HG03064 (cell line): ENCODE data around the gene B4GALT2.

Experiments
- ATAC-seq: cut with Tn5 transposase; IDR thresholded peaks from one replicate; pipeline ENCODE4 v1.9.1; 2021; ENCODE audit warnings: low read depth; ENCODE audit not compliant: unreplicated experiment

Gene B4GALT2

DNA sequence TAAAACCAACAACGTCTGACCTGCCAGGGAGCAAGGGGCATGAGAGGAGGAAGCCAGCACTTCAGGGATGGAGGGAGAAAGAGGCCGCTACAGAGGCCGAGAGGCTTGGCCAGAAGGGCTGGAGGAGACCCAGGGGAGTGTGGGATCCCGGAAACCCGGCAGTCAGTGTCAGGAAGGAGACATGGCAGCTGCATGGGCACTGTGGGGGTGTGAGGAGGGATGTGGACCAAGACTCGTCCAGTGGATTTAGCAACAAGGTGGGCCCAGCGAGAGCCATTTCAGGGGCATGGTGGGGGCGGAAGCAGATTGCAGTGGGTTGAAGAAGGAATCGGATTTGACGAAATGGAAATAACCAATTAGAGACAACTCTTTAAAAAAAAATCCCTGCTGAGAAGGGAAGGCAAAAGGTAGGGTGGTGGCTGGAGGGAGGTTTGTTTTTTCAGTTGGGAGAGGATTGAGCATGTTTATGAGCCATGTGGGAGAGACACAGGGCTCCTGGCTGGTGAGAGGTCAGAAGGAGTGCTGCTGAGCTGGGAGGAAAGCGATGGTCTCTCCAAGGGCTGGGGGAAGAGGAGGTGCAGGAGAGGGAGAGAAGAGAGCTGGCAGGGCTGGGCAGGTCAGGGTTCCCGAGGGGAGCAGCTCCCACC is 4.4 kb downstream of the B4GALT2 start:
- no peak for ATAC-seq

- no peak for ATAC-seq
Measured at GRCh38 chr1:43984855-43985254, 5.8 kb downstream of the B4GALT2 start.

DNA sequence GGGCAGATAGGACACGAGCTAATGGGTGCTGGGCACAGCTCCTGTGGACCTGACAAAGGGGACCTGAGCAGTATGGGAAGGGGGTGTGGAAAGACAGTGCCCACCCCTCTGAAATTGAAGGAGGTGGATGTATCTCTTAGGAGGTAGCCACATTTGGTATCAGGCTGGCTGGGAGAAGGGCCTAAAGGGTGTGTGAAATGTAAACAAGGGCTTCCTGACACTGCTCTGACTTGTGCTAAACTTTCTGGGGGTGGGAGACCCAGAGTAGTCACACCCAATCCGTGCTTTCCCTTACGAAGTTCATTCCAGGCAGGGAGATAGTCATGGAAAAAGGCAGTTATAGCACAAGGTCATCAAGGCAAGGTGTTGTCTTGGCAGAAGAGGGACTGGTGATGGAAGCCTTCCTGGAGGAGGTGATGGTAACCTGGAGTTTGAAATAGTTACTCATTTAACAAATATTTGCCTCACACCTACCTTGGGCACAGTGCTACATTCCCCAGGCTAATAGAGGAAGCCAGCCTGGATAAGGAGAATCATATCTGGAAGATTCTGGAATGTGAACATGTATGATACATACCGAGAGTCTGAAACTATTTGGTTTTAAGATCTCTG is 7.1 kb downstream of the B4GALT2 start:
- no peak for ATAC-seq

GRCh38 chr1:43986712-43987111 is 7.7 kb downstream of the B4GALT2 start:
- ATAC-seq: no peak

DNA sequence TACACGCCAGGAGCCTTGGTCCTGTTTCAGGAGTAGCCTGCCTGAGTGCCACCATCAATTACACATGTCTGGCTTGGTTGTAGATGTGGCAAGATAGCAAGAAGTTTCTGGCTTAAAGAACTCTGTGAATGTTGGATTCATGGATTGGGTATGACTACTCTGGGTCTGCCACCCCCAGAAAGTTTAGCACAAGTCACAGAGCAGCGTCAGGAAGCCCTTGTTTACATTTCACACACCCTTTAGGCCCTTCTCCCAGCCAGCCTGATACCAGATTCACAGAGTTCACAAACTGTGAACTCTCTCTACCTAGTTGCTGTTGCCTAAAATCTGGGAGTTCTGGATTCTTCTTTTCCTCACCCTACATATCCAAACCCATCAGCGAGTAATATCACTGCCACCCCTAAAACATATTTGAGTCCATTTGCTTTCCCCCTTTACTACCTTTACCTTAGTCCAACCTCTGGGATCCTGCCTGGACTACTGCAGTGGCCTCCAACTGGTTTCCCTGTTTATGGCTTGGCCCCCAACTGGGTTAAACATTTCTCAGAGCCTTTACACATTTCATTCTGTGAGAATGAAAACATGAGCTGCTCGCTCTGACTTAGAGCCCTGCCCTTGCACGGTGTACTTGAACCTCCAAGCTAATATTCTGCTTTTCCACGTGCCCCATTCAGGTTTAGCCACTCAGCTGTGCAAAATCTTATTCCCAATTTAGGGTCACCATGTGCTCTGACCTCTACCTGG is 8.3 kb downstream of the B4GALT2 start:
- no peak for ATAC-seq

DNA sequence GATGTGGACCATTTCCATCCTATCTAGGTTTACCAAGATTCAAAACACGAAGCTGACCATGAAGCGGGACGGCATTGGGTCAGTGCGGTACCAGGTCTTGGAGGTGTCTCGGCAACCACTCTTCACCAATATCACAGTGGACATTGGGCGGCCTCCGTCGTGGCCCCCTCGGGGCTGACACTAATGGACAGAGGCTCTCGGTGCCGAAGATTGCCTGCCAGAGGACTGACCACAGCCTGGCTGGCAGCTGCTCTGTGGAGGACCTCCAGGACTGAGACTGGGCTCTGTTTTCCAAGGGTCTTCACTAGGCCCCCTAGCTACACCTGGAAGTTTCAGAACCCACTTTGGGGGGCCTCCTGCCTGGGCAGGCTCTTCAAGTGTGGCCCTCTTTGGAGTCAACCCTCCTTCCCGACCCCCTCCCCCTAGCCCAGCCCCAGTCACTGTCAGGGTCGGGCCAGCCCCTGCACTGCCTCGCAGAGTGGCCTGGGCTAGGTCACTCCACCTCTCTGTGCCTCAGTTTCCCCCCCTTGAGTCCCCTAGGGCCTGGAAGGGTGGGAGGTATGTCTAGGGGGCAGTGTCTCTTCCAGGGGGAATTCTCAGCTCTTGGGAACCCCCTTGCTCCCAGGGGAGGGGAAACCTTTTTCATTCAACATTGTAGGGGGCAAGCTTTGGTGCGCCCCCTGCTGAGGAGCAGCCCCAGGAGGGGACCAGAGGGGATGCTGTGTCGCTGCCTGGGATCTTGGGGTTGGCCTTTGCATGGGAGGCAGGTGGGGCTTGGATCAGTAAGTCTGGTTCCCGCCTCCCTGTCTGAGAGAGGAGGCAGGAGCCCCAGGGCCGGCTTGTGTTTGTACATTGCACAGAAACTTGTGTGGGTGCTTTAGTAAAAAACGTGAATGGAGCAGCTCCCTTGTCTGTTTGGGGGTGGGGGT is 11.5 kb downstream of the B4GALT2 start:
- ATAC-seq: no peak

DNA sequence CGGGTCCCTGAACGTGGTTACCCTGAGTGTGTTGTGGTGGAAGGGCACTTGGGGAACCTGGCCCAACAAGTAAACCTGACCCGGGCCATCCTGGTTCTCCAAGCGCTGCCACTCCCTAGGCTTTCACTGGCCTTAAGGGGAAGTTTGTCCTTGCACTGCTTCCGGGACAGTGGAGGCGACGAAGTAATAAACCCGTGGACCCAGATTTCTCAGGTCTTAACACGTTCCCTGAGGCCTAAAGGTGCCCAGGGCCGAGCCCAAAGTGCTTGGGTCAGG is 12.1 kb downstream of the B4GALT2 start:
- no peak for ATAC-seq

GRCh38 chr1:43991476-43992231 is 12.6 kb downstream of the B4GALT2 start, which contains the start of gene CCDC24:
Gene CCDC24 (plus strand): TSS chr1:43991599. CDS start chr1:43991879, 280 bp downstream.
- peak; percentile 76 for ATAC-seq

- ATAC-seq: no peak
Measured at GRCh38 chr1:43992232-43992995, 13.4 kb downstream of the B4GALT2 start.

GRCh38 chr1:43993206-43993914 is 14.3 kb downstream of the B4GALT2 start:
- ATAC-seq: no peak

DNA sequence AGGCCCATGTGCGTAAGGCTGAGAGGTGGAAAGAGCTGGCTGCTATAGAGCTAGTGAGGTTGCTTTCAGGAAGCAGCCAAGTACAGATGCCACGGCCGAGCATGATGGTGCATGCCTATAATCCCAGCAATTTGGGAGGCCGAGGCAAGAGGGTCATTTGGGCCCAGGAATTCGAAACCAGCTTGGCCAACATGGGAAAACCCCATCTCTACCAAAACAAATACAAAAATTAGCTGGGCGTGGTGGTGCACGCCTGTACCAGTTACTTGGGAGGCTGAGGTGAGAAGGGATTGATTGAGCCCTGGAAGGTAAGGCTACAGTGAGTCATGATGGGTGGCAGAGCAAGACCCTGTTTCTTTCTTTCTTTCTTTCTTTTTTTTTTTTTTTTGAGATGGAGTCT is 15.1 kb downstream of the B4GALT2 start:
- ATAC-seq: no peak

DNA sequence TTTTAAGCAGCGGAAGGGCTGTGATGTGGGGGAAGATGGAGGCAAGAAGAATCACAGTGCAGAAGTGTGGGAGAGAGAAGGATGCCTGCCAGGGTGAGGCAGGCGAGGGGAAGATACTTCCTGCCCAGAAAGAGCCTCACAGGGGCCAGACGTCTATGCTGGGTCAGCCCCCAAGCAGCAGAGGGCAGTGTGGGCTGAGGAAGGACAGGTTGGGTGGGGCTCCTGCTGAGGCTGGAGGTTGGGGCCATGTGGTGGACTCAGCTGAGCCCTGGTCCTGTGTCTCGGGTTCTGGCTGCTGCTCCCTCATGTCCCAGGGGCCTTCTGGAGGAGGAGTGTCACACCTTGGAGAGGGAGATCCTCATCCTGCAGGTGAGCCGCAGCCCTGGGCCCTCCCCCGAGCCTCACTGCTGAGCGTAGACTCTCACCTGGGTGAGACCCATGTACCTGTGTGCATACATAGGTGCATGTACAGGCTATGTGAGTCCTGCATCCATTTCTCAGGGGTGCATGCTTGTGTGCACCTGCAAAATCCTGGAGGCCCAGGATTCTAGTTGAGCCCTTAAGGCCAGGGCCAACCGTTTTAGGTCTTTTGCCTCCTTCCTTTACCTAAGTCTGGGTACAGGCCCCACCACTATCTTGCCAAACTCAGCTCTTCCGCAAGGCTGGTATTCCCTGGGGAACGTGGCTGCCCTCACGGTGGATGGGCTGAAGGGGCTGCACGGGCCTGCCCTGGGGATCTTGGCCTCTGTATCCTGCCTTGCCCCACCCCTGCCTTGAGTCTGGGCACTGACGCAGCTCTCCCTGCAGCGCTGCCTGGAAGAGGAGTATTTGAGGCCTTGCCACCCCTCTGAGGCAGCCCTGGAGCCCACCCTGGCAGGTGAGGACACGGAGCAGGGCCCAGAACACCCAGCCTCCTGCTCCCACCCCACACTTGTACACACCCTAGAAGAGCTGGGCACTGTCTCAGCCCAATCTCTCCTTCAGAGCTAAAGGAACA is 16.1 kb downstream of the B4GALT2 start:
- ATAC-seq: no peak

GRCh38 chr1:43995984-43996732 is 17.1 kb downstream of the B4GALT2 start:
- no peak for ATAC-seq

DNA sequence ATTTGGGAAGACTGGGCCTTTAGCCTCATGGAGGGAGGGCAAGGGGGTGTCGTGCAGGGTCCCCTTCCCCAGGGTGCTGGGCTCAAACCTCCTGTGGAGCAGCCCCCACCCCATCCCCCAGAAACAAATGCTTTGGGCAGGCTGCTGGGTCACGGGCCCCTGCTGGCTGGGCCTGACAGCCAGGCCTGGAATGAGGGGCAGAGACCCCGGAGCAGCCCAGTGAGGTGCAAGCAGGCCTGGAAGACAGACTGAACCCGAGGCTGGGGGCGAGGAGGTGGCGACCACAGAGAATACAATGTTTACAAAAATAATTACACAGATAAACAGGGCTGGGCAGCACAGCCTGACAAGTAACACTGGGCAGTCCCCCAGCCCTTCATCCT is 17.7 kb downstream of the B4GALT2 start:
- no peak for ATAC-seq

GRCh38 chr1:43997295-43997999 is 18.4 kb downstream of the B4GALT2 start:
- ATAC-seq: no peak

GRCh38 chr1:43998000-43998378 is 19.0 kb downstream of the B4GALT2 start:
- no peak for ATAC-seq
